Right lobe of liver (tissue), 6 donors: ENCODE data around the gene AKAP8. TPM values are rescaled to one million over a fixed set of nuclear protein-coding genes. Genes with fewer than 3 reads are reported as not detected.

Source experiments
- ATAC-seq, 4 donors: fragments of 200-7000 bp; cut with Tn5 transposase; one replicate each; pipeline ENCODE4 v1.9.1; 2020; ENCODE audit warnings: mild to moderate bottlenecking in 4 of 4, moderate library complexity in 4 of 4
- DNase-seq, 3 donors: peaks; one replicate each; pipeline ENCODE4 v3.0.0-alpha.2; 2020
- H3K27ac ChIP-seq, 3 donors: fragments of 200-600 bp; one replicate each; pipeline ENCODE4 v1.8.0; 2022
- H3K27me3 ChIP-seq, 2 donors: fragments of 200-600 bp; one replicate each; pipeline ENCODE4 v1.8.0; 2022
- H3K36me3 ChIP-seq, 4 donors: fragments of 200-600 bp; sonication (generic) in 1 of 4; one replicate each; pipeline versions ENCODE4 v1.5.1 to v1.8.0; 2017 to 2022; ENCODE audit warnings: control low read depth in 1 of 4
- H3K4me1 ChIP-seq, 4 donors: fragments of 200-600 bp; sonication (generic) in 1 of 4; one replicate each; pipeline versions ENCODE4 v1.5.1 to v1.8.0; 2017 to 2022; ENCODE audit warnings: control low read depth in 1 of 4
- H3K4me3 ChIP-seq, 3 donors: fragments of 200-600 bp; one replicate each; pipeline ENCODE4 v1.8.0; 2022
- H3K9me3 ChIP-seq, 4 donors: fragments of 200-600 bp; sonication (generic) in 1 of 4; one replicate each; pipeline versions ENCODE4 v1.5.1 to v1.8.0; 2017 to 2022; ENCODE audit warnings: control low read depth in 1 of 4
- CTCF ChIP-seq, 4 donors: fragments of 200-600 bp in 3 of 4; fragments of 450-650 bp in 1 of 4; IDR thresholded peaks; one replicate each; pipeline versions ENCODE4 v1.5.1 to v1.8.0; 2016 to 2022; ENCODE audit warnings: antibody characterized with exemption in 4 of 4, mild to moderate bottlenecking in 2 of 4
- POLR2A ChIP-seq: fragments of 450-650 bp; IDR thresholded peaks from one replicate; pipeline ENCODE4 v1.6.1; 2017; ENCODE audit warnings: antibody characterized with exemption, mild to moderate bottlenecking
- WGBS: methylation state at CpG from one replicate; pipeline ENCODE4 v1.1.6; 2018; ENCODE audit warnings: low coverage, low lambda C conversion rate; ENCODE audit not compliant: insufficient coverage; ENCODE audit errors: missing lambda C conversion rate; 5-methylcytosine and 5-hydroxymethylcytosine counted together
- intact Hi-C, 2 donors: fragments of 100-400 bp; cut with DNase I; formaldehyde crosslinking; loops; one replicate each; pipeline versions ENCODE4 v1.11.2 to v1.14.1; 2022
- total RNA-seq, 6 experiments: library from RNA; depleted of rRNA in 2 of 6; stranded (reverse); fragments of >200 nt in 2 of 6; fragmentation: NEBNext Ultra II Directional in 3 of 6; extraction: Animal tissue kit (Norgen Biotek cat#: 25700) in 3 of 6; gene quantifications; one replicate each; pipeline versions ENCODE4 v1.1.0 to v1.2.4, GENCODE V29; 2016 to 2023
- donor health status: DM: no; HTN: yes; CAD: no.
- donor health status: DM: no; HTN: no; CAD: no.
- donor health status: DM: no; HTN: no; CAD: no.
- donor health status: DM: no; HTN: yes; CAD: no.
- donor health status: DM: no; HTN: yes; CAD: no.

The AKAP8 gene
- total RNA-seq, 6 experiments from 2014 or later, result 10.0 to 20.2 (median 13.3) TPM

DNA sequence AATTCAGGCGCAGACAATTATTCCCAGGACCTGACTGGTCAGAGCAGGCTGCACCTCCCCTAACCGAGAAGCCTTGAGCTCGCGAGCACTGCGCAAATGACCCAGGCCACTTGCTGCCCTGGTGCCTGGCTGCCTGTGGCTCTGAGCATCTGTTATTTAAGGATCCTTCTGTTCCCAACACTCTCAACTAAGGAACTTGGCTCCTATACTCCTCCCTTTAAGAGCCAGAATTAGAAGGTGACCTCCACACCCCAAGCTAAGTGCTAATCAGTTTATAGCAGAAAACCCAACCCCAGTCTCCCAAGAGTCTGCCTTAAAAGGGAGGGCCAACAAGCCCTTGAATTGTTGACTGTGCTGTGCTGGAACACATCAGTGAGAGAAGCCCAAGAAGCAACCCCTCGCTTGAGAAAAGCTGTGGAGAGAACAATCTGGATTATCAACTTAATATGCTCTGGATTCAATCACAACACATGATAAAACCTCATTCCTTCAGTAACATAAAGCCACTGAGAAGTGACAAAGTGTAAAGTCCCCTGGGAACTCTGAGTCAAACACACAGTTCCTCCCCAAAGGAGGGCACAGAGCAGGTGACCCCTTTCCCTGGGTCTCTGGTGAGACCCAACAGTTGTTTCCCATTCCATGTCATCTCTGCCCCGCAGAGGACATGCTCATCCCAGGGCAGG is 24.7 kb upstream of the AKAP8 start:
- ATAC-seq (peak in 2 of 4 donors; percentile 9 to 13), DNase-seq (no peak)
- intact Hi-C loops, result no loop called here
- Histone ChIP-seq H3K4me1 (peaks cover 0 to 6% (median 0%) of the 10 kb centered on the region in 4 donors), H3K27me3 (no peaks in the 10 kb centered on the region), H3K36me3 (peaks cover 0 to 48% (median 15%) of the 10 kb centered on the region in 4 donors), H3K9me3 (no peaks in the 10 kb centered on the region), H3K27ac (no peak overlapping the region), H3K4me3 (no peak overlapping the region)
- WGBS, result 83% methylated on average over 1 of the region's 7 CpGs
- no peak for TF ChIP-seq CTCF (IDR thresholded peaks at IDR 0.05)
- no peak for TF ChIP-seq POLR2A

GRCh38 chr19:15403151-15403531 is 23.6 kb upstream of the AKAP8 start:
- Histone ChIP-seq H3K4me1 (peaks cover 0 to 6% (median 0%) of the 10 kb centered on the region in 4 donors), H3K27me3 (no peaks in the 10 kb centered on the region), H3K36me3 (peaks cover 0 to 52% (median 21%) of the 10 kb centered on the region in 4 donors), H3K9me3 (no peaks in the 10 kb centered on the region), H3K27ac (no peak overlapping the region), H3K4me3 (no peak overlapping the region)
- TF ChIP-seq CTCF (IDR thresholded peaks at IDR 0.05), result no peak
- no peak for TF ChIP-seq POLR2A
- intact Hi-C loops, result no loop called here
- DNase-seq (no peak), ATAC-seq (no peak)
- WGBS, result 80% methylated on average over 1 of the region's 10 CpGs

DNA sequence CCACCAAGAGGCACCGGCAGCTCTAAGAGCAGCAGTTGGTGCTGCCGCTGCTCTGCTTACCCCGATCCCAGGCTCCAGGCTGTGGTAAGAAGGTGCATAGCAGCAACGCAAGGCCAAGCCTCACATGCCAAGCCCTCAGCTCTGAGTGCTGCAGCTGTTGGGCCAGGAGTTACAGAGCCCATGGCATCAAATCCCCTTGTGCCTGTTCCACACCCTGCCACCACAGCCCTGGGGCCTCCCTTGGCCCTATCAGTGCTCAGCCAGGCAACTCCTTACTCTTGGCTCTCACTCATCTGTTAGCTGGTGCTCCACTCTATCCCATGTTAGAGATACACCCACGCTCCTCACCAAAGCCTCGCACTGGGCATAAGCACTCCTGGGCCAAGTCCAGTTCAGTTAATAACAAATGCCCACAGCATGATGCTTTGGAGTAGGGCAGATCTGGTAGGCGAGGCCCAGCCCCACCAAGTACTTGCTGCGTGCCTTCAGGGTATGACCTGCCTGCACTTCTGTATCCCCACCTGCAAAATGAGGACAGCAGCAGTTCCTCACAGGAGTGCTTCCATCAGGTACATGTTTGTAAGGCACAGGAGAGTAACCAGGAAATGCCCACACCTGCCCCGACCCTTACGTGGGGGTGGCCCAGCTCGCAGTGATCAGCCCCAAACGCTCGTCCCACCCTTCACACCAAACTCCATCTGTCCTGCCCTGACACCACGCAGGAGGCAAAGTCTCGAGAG is 23.0 kb upstream of the AKAP8 start:
- peaks cover 0 to 6% (median 0%) of the 10 kb centered on the region in 4 donors for H3K4me1 ChIP-seq
- WGBS, result 100% methylated on average over 1 of the region's 15 CpGs
- intact Hi-C loops, result no loop called here
- H3K4me3 ChIP-seq, result no peak overlapping the region
- H3K9me3 ChIP-seq, result no peaks in the 10 kb centered on the region
- no peaks in the 10 kb centered on the region for H3K27me3 ChIP-seq
- DNase-seq (no peak), ATAC-seq (no peak)
- no peak for TF ChIP-seq POLR2A
- no peak for TF ChIP-seq CTCF (IDR thresholded peaks at IDR 0.05)
- peaks cover 0 to 58% (median 23%) of the 10 kb centered on the region in 4 donors for H3K36me3 ChIP-seq
- H3K27ac ChIP-seq, result no peak overlapping the region

GRCh38 chr19:15401397-15401710 is 21.8 kb upstream of the AKAP8 start:
- WGBS, result no CpG with 5 or more reads among the region's 17 CpGs
- intact Hi-C loops, result no loop called here
- Histone ChIP-seq H3K27me3 (no peaks in the 10 kb centered on the region), H3K27ac (no peak overlapping the region), H3K4me3 (no peak overlapping the region), H3K4me1 (peaks cover 0 to 6% (median 0%) of the 10 kb centered on the region in 4 donors), H3K9me3 (no peaks in the 10 kb centered on the region), H3K36me3 (peaks cover 4 to 70% (median 33%) of the 10 kb centered on the region in 4 donors)
- no peak for ATAC-seq
- no peak for DNase-seq
- TF ChIP-seq POLR2A (no peak), CTCF (IDR thresholded peaks at IDR 0.05) (no peak)
